HEK293 (cell line): Measurements from ENCODE around the gene INSYN1.

ENCODE experiments used
- CTCF ChIA-PET: fragments of 350-600 bp; formaldehyde crosslinking; extraction: SDS; loops from one replicate; lab custom pipeline; 2021; ENCODE audit warnings: antibody characterized with exemption; lab: Yijun Ruan, JAX
- POLR2A ChIA-PET: fragments of 300-600 bp; formaldehyde crosslinking; extraction: SDS; loops from one replicate; lab custom pipeline; 2020; ENCODE audit warnings: antibody characterized with exemption, inconsistent platforms; lab: Yijun Ruan, JAX
- H3K27ac ChIP-seq: fragments of 200-500 bp; sonication (Bioruptor generic); 2 replicates; pipeline ENCODE4 v1.5.1; 2014; ENCODE audit warnings: low read depth, low read length, control low read depth, inconsistent platforms; ENCODE audit errors: extremely low read depth
- H3K36me3 ChIP-seq, 2 experiments: fragments of 200-500 bp in 1 of 2; sonication (Bioruptor generic) in 1 of 2; 1 replicate in 1 of 2; 2 replicates in 1 of 2; pipeline ENCODE4 v1.5.1; 2014 to 2017; ENCODE audit warnings: inconsistent platforms in 2 of 2, low read length in 2 of 2; ENCODE audit not compliant: control insufficient read depth in 2 of 2, insufficient read depth in 1 of 2
- H3K4me1 ChIP-seq: fragments of 200-500 bp; sonication (Bioruptor generic); 2 replicates; pipeline ENCODE4 v1.5.1; 2014; ENCODE audit warnings: mild to moderate bottlenecking, low read length, inconsistent platforms; ENCODE audit not compliant: control insufficient read depth, insufficient read depth
- H3K4me3 ChIP-seq: 2 replicates; pipeline ENCODE4 v1.5.1; 2011; ENCODE audit warnings: low read depth, mild to moderate bottlenecking, control low read depth, low read length, moderate library complexity
- H3K9me3 ChIP-seq: fragments of 200-500 bp; sonication (Bioruptor generic); 2 replicates; pipeline ENCODE4 v1.5.1; 2014; ENCODE audit warnings: low read depth, low read length, inconsistent platforms; ENCODE audit not compliant: control insufficient read depth, insufficient read depth
- GLI2 ChIP-seq: fragments of 450-650 bp; formaldehyde crosslinking; IDR thresholded peaks from 2 replicates; pipeline ENCODE4; 2017; ENCODE audit warnings: missing biosample characterization, missing genetic modification characterization, low read depth, borderline replicate concordance
- HOXC10 ChIP-seq: sonication (generic); formaldehyde crosslinking; IDR thresholded peaks from 2 replicates; pipeline ENCODE4 v1.8.1; 2023; ENCODE audit warnings: mild to moderate bottlenecking, missing genetic modification reagents
- MYNN ChIP-seq: fragments of 450-650 bp; formaldehyde crosslinking; IDR thresholded peaks from 2 replicates; pipeline ENCODE4 v1.5.1; 2016; ENCODE audit warnings: missing biosample characterization, missing genetic modification characterization, borderline replicate concordance
- PATZ1 ChIP-seq: fragments of 450-650 bp; formaldehyde crosslinking; IDR thresholded peaks from 2 replicates; pipeline ENCODE4 v1.5.1; 2016; ENCODE audit warnings: missing biosample characterization, missing genetic modification characterization
- SALL2 ChIP-seq: fragments of 450-650 bp; formaldehyde crosslinking; IDR thresholded peaks from 2 replicates; pipeline ENCODE4 v1.5.0; 2017; ENCODE audit warnings: missing biosample characterization, mild to moderate bottlenecking, missing genetic modification characterization, borderline replicate concordance
- ZBTB1 ChIP-seq: fragments of 450-650 bp; formaldehyde crosslinking; IDR thresholded peaks from 2 replicates; pipeline ENCODE4 v1.5.1; 2016; ENCODE audit warnings: missing biosample characterization, missing genetic modification characterization
- ZBTB17 ChIP-seq: fragments of 450-650 bp; formaldehyde crosslinking; IDR thresholded peaks from 2 replicates; pipeline ENCODE4 v1.5.1; 2016; ENCODE audit warnings: missing biosample characterization, missing genetic modification characterization
- ZBTB49 ChIP-seq: fragments of 450-650 bp; formaldehyde crosslinking; IDR thresholded peaks from 2 replicates; pipeline ENCODE4 v1.5.1; 2016; ENCODE audit warnings: missing biosample characterization, missing genetic modification characterization, low read depth
- ZNF148 ChIP-seq: fragments of 450-650 bp; formaldehyde crosslinking; IDR thresholded peaks from 2 replicates; pipeline ENCODE4 v1.5.0; 2017; ENCODE audit warnings: missing biosample characterization, missing genetic modification characterization, borderline replicate concordance
- ZNF184 ChIP-seq: fragments of 450-650 bp; IDR thresholded peaks from 2 replicates; pipeline ENCODE4 v1.5.1; 2018; ENCODE audit warnings: missing biosample characterization, mild to moderate bottlenecking, missing genetic modification characterization
- ZNF37A ChIP-seq: fragments of 450-650 bp; IDR thresholded peaks from 2 replicates; pipeline ENCODE4 v1.5.1; 2018; ENCODE audit warnings: missing biosample characterization, missing genetic modification characterization
- ZNF391 ChIP-seq: fragments of 450-650 bp; formaldehyde crosslinking; IDR thresholded peaks from 2 replicates; pipeline ENCODE4 v1.5.1; 2016; ENCODE audit warnings: low read depth, missing biosample characterization, missing genetic modification characterization, borderline replicate concordance
- ZNF398 ChIP-seq: fragments of 450-650 bp; formaldehyde crosslinking; IDR thresholded peaks from 2 replicates; pipeline ENCODE4 v1.5.1; 2017; ENCODE audit warnings: missing biosample characterization, missing genetic modification characterization
- ZNF449 ChIP-seq: fragments of 450-650 bp; formaldehyde crosslinking; IDR thresholded peaks from 2 replicates; pipeline ENCODE4 v1.5.1; 2017; ENCODE audit warnings: missing biosample characterization, mild to moderate bottlenecking, missing genetic modification characterization, moderate library complexity
- ZNF626 ChIP-seq: fragments of 450-650 bp; sonication (Bioruptor Pico); formaldehyde crosslinking; IDR thresholded peaks from 2 replicates; pipeline ENCODE4 v1.5.1; 2018; ENCODE audit warnings: missing biosample characterization, missing genetic modification characterization, inconsistent platforms
- ZNF660 ChIP-seq: fragments of 450-650 bp; IDR thresholded peaks from 2 replicates; pipeline ENCODE4 v1.5.1; 2018; ENCODE audit warnings: missing biosample characterization, mild to moderate bottlenecking, missing genetic modification characterization
- ZNF791 ChIP-seq: fragments of 450-650 bp; formaldehyde crosslinking; IDR thresholded peaks from 2 replicates; pipeline ENCODE4 v1.5.1; 2016; ENCODE audit warnings: missing biosample characterization, missing genetic modification characterization
- ZSCAN30 ChIP-seq: fragments of 450-650 bp; IDR thresholded peaks from 2 replicates; pipeline ENCODE4 v1.5.1; 2018; ENCODE audit warnings: missing biosample characterization, mild to moderate bottlenecking, missing genetic modification characterization, moderate library complexity

The INSYN1 gene

GRCh38 chr15:73753250-73754130 lies at the start of gene INSYN1 (continued):
- TF ChIP-seq ZNF148 (tag by site-specific recombination) (no peak), PATZ1 (tag by site-specific recombination) (peak; percentile 59)

GRCh38 chr15:73802431-73803041 lies 49.4 kb upstream of the INSYN1 start:
- TF ChIP-seq ZBTB17 (tag by site-specific recombination) (peak; percentile 23; the same call in 1 of the 2 replicates), ZNF391 (tag by site-specific recombination) (no peak)
- Histone ChIP-seq H3K4me3 (no peak overlapping the region), H3K27ac (no peak overlapping the region), H3K9me3 (no peaks in the 10 kb centered on the region), H3K36me3 (no peaks in the 10 kb centered on the region), H3K4me1 (no peaks in the 10 kb centered on the region; the same call in 1 of the 2 replicates)
- CTCF ChIA-PET = interaction anchor here (2.0 kb wide), 1 partner anchor 71 kb away, joined by 8 read pairs; the partner anchor contains the start of gene TBC1D21
- POLR2A ChIA-PET = no interaction called here

- Histone ChIP-seq H3K36me3 (no peaks in the 10 kb centered on the region), H3K27ac (no peak overlapping the region), H3K4me1 (no peaks in the 10 kb centered on the region; the same call in 1 of the 2 replicates), H3K4me3 (no peak overlapping the region), H3K9me3 (no peaks in the 10 kb centered on the region)
- ChIA-PET CTCF (interaction anchor here (0.6 to 2.0 kb wide), 5 partner anchors 73 to 1897 kb away, joined by 3 to 8 read pairs (median 3); partner anchors contain the start of gene TBC1D21), POLR2A (no interaction called here)
- TF ChIP-seq ZNF449 (tag by site-specific recombination) (peak; percentile 83), ZNF791 (no peak), HOXC10 (CRISPR knock-in tag) (no peak), ZNF626 (tag by site-specific recombination) (no peak), GLI2 (no peak), ZNF37A (no peak), ZBTB1 (tag by site-specific recombination) (no peak), ZNF398 (tag by site-specific recombination) (peak; percentile 58; the same call in 1 of the 2 replicates), ZNF660 (tag by site-specific recombination) (0 out of 2 replicates have a peak, but pooled peaks have one; percentile 30), MYNN (tag by site-specific recombination) (no peak), ZNF184 (tag by site-specific recombination) (no peak), ZBTB49 (no peak), ZSCAN30 (tag by site-specific recombination) (no peak), SALL2 (tag by site-specific recombination) (no peak)
Observed at GRCh38 chr15:73800662-73801345, 47.7 kb upstream of the INSYN1 start.
